Mesothelial cell of epicardium (in vitro differentiated cells): Measurements from ENCODE around the gene UCHL1. TPM values are rescaled to one million over a fixed set of nuclear protein-coding genes. Genes with fewer than 3 reads are reported as not detected.
A peak's percentile ranks its signal among the peaks of the same experiment; 100 is the strongest.

ENCODE experiments used
- DNase-seq, 2 experiments: peaks; one replicate each; pipeline ENCODE4 v3.0.0; 2021; ENCODE audit warnings: low spot score in 2 of 2; ENCODE audit not compliant: unreplicated experiment in 2 of 2
- H3K27ac Mint-ChIP-seq: 2 replicates; pipeline ENCODE4 v1.8.0; 2021; ENCODE audit warnings: mixed read lengths
- H3K27me3 Mint-ChIP-seq: 2 replicates; pipeline ENCODE4 v1.8.0; 2021; ENCODE audit warnings: low read depth, mixed read lengths
- H3K36me3 Mint-ChIP-seq: 2 replicates; pipeline ENCODE4 v1.8.0; 2021; ENCODE audit warnings: mixed read lengths
- H3K4me1 Mint-ChIP-seq: 2 replicates; pipeline ENCODE4 v1.8.0; 2021; ENCODE audit warnings: mixed read lengths
- H3K4me3 Mint-ChIP-seq: 2 replicates; pipeline ENCODE4 v1.8.0; 2021; ENCODE audit warnings: mild to moderate bottlenecking, moderate library complexity, mixed read lengths
- H3K9me3 Mint-ChIP-seq: 2 replicates; pipeline ENCODE4 v1.8.0; 2021; ENCODE audit warnings: mixed read lengths
- total RNA-seq: library from RNA; stranded (reverse); gene quantifications from 3 replicates; pipeline ENCODE4 v1.2.1, GENCODE V29; 2021
- TF ChIP-seq, protein P1 (sequence below): fragments of 200-600 bp; sonication (generic); IDR thresholded peaks from one replicate; pipeline ENCODE4 v1.5.0; 2021; ENCODE audit warnings: antibody characterized with exemption; ENCODE audit not compliant: unreplicated experiment

The UCHL1 gene
- total RNA-seq, 1 donor from 2014 or later, result 163 TPM

DNA sequence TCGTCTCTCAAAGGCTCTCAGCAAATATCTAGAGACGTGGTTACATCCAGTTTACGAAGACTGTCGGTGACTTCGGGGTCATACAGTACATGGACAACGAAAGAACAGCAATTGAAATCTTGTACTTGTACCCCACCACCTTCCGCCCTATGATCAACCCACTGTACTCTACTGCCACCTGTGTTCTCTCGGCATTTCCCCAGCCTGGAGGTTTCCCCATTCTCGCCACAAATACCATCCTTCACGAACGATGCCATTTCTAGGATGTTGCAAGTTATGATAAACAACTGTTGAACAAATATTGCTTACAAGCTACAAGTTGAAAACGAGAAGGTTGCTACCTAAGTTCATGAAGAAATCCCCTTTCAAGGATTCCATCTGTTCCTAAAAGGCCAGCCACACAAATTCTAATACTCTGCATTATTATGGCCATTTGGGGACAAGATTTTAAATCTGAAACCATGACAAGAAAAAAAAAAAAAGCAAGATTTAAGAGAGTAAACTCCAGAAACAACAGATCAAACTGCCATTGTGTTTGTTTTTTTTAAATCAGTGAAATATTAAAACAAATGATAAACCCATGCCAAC is 44.0 kb upstream of the UCHL1 start:
- peaks cover 48% of the 10 kb centered on the region for H3K4me1 Mint-ChIP-seq

DNA sequence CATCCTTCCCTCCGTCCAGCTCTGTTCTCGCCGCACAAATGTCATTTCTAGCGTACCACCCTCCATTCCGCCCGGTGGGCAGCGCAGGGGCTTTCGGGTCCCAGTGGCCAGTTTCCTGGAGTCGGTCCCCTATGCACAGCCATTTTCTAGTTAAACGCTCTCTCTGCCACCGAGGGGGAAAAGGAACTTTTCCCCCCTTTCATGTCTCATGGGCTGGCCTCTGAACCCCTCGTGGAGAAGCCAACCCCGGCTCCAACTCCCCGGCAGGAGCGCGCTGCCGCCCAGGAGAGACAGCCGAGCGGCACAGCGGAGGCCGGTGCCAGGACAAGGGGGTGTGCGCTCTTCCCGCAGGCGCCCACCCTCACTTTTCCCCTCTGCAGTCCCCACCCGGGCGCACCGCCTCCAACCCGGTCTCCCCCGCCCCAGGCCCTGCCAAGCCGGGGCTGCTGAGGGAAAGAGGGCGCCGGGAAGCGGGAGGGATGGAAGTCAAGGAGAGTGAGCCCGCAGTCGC is 43.0 kb upstream of the UCHL1 start:
- TF ChIP-seq, protein P1, sequence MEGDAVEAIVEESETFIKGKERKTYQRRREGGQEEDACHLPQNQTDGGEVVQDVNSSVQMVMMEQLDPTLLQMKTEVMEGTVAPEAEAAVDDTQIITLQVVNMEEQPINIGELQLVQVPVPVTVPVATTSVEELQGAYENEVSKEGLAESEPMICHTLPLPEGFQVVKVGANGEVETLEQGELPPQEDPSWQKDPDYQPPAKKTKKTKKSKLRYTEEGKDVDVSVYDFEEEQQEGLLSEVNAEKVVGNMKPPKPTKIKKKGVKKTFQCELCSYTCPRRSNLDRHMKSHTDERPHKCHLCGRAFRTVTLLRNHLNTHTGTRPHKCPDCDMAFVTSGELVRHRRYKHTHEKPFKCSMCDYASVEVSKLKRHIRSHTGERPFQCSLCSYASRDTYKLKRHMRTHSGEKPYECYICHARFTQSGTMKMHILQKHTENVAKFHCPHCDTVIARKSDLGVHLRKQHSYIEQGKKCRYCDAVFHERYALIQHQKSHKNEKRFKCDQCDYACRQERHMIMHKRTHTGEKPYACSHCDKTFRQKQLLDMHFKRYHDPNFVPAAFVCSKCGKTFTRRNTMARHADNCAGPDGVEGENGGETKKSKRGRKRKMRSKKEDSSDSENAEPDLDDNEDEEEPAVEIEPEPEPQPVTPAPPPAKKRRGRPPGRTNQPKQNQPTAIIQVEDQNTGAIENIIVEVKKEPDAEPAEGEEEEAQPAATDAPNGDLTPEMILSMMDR, result no peak
- H3K4me1 Mint-ChIP-seq, result peaks cover 47% of the 10 kb centered on the region
- no peaks in the 10 kb centered on the region for H3K36me3 Mint-ChIP-seq
- peaks cover 4% of the 10 kb centered on the region for H3K9me3 Mint-ChIP-seq
- peak in 1 of 2 experiments; percentile 34 for DNase-seq
- no peaks in the 10 kb centered on the region for H3K27me3 Mint-ChIP-seq
- peak overlapping the region; percentile 79 for H3K4me3 Mint-ChIP-seq
- H3K27ac Mint-ChIP-seq, result peak overlapping the region; percentile 59

More for the DNA sequence above, 44.0 kb upstream of the UCHL1 start:
- Mint-ChIP-seq H3K27me3 (no peaks in the 10 kb centered on the region), H3K4me3 (peak overlapping the region; percentile 79), H3K36me3 (no peaks in the 10 kb centered on the region), H3K9me3 (peaks cover 4% of the 10 kb centered on the region), H3K27ac (peak overlapping the region; percentile 75)
- no peak for DNase-seq
- TF ChIP-seq, protein P1, result peak; percentile 25

DNA sequence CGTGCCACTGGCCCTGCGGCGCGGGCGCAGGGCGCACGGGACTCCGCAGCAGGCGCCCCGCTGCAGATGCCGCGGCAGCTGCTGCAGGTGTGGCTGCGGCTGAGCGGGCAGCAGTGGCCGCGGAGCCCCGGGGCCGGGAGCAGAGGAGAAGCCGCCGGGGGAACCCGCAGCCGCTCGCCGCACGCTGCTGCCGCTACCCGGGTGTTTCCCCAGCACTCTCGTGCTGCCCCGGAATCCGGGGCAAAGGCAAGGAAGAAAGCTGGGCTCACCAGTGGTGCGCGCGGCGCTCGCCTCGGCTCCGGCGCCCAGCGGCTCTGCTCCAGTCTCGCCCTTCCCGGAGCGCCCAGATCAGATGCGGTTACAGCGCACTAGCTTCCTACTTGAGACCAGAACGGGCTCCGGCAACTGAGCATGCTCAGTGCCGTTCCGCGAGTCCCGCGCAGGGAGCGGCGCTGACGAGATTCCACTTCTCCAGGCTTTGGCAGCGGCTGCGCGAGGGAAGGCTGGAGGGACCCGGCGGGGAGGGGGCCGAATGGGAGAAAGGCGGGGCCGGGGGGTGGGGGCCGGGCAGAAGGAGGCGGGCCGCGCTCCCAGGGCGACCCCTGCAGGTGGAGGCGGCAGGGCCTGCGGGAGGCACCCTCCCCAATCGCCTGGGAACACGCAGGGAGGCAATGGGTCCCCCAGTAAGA is 42.4 kb upstream of the UCHL1 start, which contains the start of gene APBB2:
Gene APBB2 (minus strand): TSS at position 407 of the 689 bp plus-strand sequence. CDS start 181,288 bp downstream, outside the sequence.
- H3K27ac Mint-ChIP-seq, result peak within 1 kb of the TSS; percentile 89

DNA sequence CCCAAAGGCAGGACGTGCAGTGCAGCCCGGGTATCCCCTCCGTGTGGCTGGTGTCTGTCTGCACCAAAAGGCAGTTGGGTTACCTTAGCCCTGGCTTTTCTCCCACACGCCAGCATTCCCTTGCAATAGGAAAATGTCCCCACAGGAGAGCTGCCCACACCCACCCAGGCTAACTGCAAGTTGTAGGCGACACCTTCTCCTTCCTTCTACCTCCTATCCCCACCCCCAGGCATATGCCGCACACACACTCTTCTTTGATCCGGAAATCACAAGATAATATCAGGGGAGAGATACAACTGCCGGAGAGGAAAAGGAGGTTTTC is 41.9 kb upstream of the UCHL1 start:
- Mint-ChIP-seq H3K4me1 (peaks cover 43% of the 10 kb centered on the region), H3K4me3 (peak overlapping the region; percentile 79), H3K36me3 (no peaks in the 10 kb centered on the region), H3K9me3 (no peaks in the 10 kb centered on the region), H3K27me3 (no peaks in the 10 kb centered on the region), H3K27ac (peak overlapping the region; percentile 67)
- TF ChIP-seq, protein P1, result peak; percentile 22
- no peak for DNase-seq

More for the DNA sequence above, 42.4 kb upstream of the UCHL1 start, which contains the start of gene APBB2:
- peak within 1 kb of the TSS; percentile 85 for H3K4me3 Mint-ChIP-seq
- no peaks in the 10 kb centered on the region for H3K27me3 Mint-ChIP-seq
- H3K9me3 Mint-ChIP-seq, result no peaks in the 10 kb centered on the region
- peak; percentile 92 to 94 for DNase-seq
- TF ChIP-seq, protein P1, result peak; percentile 75
- H3K4me1 Mint-ChIP-seq, result peaks cover 43% of the 10 kb centered on the region
- no peaks in the 10 kb centered on the region for H3K36me3 Mint-ChIP-seq

DNA sequence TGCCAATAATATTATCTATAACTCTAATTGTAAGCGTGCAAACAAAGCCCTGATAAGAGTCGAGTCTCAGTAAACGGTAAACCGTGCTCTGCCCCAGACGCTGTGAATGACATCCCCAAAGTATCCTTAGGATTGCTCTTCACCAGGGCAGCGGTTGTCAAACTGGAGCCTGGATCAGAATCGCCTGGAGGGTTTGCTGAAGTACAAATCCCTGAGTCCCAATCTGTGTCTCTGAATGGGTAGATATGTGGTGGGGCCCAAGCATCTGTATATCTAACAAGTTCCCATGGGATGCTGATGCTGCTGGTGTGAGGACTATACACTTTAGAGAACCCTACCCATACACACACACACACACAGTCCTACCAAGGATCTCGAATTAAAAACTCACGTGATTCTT is 41.6 kb upstream of the UCHL1 start:
- no peak for DNase-seq
- Mint-ChIP-seq H3K9me3 (no peaks in the 10 kb centered on the region), H3K27me3 (no peaks in the 10 kb centered on the region), H3K4me3 (peak overlapping the region; percentile 85), H3K4me1 (peaks cover 43% of the 10 kb centered on the region), H3K27ac (no peak overlapping the region), H3K36me3 (no peaks in the 10 kb centered on the region)
- TF ChIP-seq, protein P1, result no peak
